Mesenchymal stem cell (in vitro differentiated cells and primary cell): ENCODE data around the gene TCF25.

Source experiments
- DNase-seq: peaks from one replicate; pipeline ENCODE4 v3.0.0-alpha.2; 2013
- H2AFZ ChIP-seq: one replicate; pipeline ENCODE4 v1.6.1; 2013; ENCODE audit warnings: low read depth, mild to moderate bottlenecking, control low read depth, inconsistent platforms, low read length, moderate library complexity
- H2AK5ac ChIP-seq: 2 replicates; pipeline ENCODE4 v1.6.1; 2013; ENCODE audit warnings: low read length, moderate library complexity, mild to moderate bottlenecking, inconsistent platforms; ENCODE audit not compliant: severe bottlenecking
- H2BK120ac ChIP-seq: one replicate; pipeline ENCODE4 v1.6.1; 2013; ENCODE audit warnings: low read depth, mild to moderate bottlenecking, inconsistent platforms, low read length, moderate library complexity
- H2BK12ac ChIP-seq, 2 experiments: one replicate each; pipeline ENCODE4 v1.6.1; 2013; ENCODE audit warnings: inconsistent platforms in 2 of 2, low read length in 2 of 2, mild to moderate bottlenecking in 2 of 2, moderate library complexity in 2 of 2, control low read depth in 1 of 2
- H2BK15ac ChIP-seq: one replicate; pipeline ENCODE4 v1.6.1; 2013; ENCODE audit warnings: mild to moderate bottlenecking, low read depth, inconsistent platforms; ENCODE audit not compliant: poor library complexity, severe bottlenecking
- H2BK5ac ChIP-seq: 2 replicates; pipeline ENCODE4 v1.6.1; 2013; ENCODE audit warnings: low read depth, mild to moderate bottlenecking, low read length, control low read depth, inconsistent platforms; ENCODE audit not compliant: poor library complexity, severe bottlenecking
- H3K14ac ChIP-seq, 2 experiments: one replicate each; pipeline ENCODE4 v1.6.1; 2013; ENCODE audit warnings: inconsistent platforms in 2 of 2, low read length in 2 of 2, control low read depth in 1 of 2, mild to moderate bottlenecking in 1 of 2, moderate library complexity in 1 of 2
- H3K18ac ChIP-seq, 2 experiments: one replicate each; pipeline ENCODE4 v1.6.1; 2013; ENCODE audit warnings: inconsistent platforms in 2 of 2, low read length in 2 of 2, control low read depth in 1 of 2, low read depth in 1 of 2, mild to moderate bottlenecking in 1 of 2
- H3K23ac ChIP-seq, 2 experiments: one replicate each; pipeline ENCODE4 v1.6.1; 2013; ENCODE audit warnings: inconsistent platforms in 2 of 2, low read length in 2 of 2, mild to moderate bottlenecking in 2 of 2, moderate library complexity in 2 of 2, control low read depth in 1 of 2
- H3K27ac ChIP-seq: 2 replicates; pipeline ENCODE4 v1.5.1; 2013; ENCODE audit warnings: mild to moderate bottlenecking, moderate library complexity, low read length, control low read depth, inconsistent platforms; ENCODE audit not compliant: poor library complexity, severe bottlenecking
- H3K27me3 ChIP-seq, 2 experiments: 2 replicates each; pipeline versions ENCODE4 v1.6.1 to v1.7.0; 2013; ENCODE audit warnings: low read length in 2 of 2, mild to moderate bottlenecking in 2 of 2, moderate library complexity in 2 of 2, control low read depth in 1 of 2, inconsistent platforms in 1 of 2; ENCODE audit not compliant: control insufficient read depth in 1 of 2, insufficient read depth in 1 of 2
- H3K36me3 ChIP-seq, 2 experiments: 2 replicates each; pipeline versions ENCODE4 v1.6.1 to v1.7.0; 2013; ENCODE audit warnings: low read length in 2 of 2, control low read depth in 1 of 2, inconsistent platforms in 1 of 2, low read depth in 1 of 2, mild to moderate bottlenecking in 1 of 2; ENCODE audit not compliant: insufficient read depth in 2 of 2, control insufficient read depth in 1 of 2
- H3K4ac ChIP-seq, 2 experiments: one replicate each; pipeline ENCODE4 v1.6.1; 2013; ENCODE audit warnings: inconsistent platforms in 2 of 2, low read length in 2 of 2, mild to moderate bottlenecking in 2 of 2, moderate library complexity in 2 of 2, control low read depth in 1 of 2, low read depth in 1 of 2
- H3K4me1 ChIP-seq: 2 replicates; pipeline ENCODE4 v1.6.1; 2013; ENCODE audit warnings: low read depth, low read length, control low read depth; ENCODE audit not compliant: control insufficient read depth, insufficient read depth
- H3K4me2 ChIP-seq: 2 replicates; pipeline ENCODE4 v1.6.1; 2013; ENCODE audit warnings: low read length, mild to moderate bottlenecking, inconsistent platforms; ENCODE audit not compliant: poor library complexity, severe bottlenecking
- H3K4me3 ChIP-seq, 2 experiments: 2 replicates each; pipeline versions ENCODE4 v1.5.1 to v1.7.0; 2013; ENCODE audit warnings: low read length in 2 of 2, mild to moderate bottlenecking in 2 of 2, control low read depth in 1 of 2, low read depth in 1 of 2; ENCODE audit not compliant: insufficient read depth in 1 of 2
- H3K79me1 ChIP-seq: replicated peaks from 2 replicates; pipeline ENCODE4 v1.6.1; 2013; ENCODE audit warnings: mild to moderate bottlenecking, control low read depth, low read length, inconsistent platforms; ENCODE audit not compliant: poor library complexity, severe bottlenecking
- H3K9ac ChIP-seq: 2 replicates; pipeline ENCODE4 v1.7.0; 2013; ENCODE audit warnings: mild to moderate bottlenecking, low read length, moderate library complexity
- H3K9me3 ChIP-seq: 2 replicates; pipeline ENCODE4 v1.7.0; 2013; ENCODE audit warnings: mild to moderate bottlenecking, low read length; ENCODE audit not compliant: control insufficient read depth
- H4K8ac ChIP-seq: one replicate; pipeline ENCODE4 v1.6.1; 2013; ENCODE audit warnings: inconsistent platforms, mild to moderate bottlenecking, low read length, moderate library complexity
- H4K91ac ChIP-seq: one replicate; pipeline ENCODE4 v1.6.1; 2013; ENCODE audit warnings: mild to moderate bottlenecking, low read length, inconsistent platforms
- WGBS: methylation state at CpG from one replicate; pipeline ENCODE4 v1.1.7; 2013; ENCODE audit warnings: mixed read lengths; 5-methylcytosine and 5-hydroxymethylcytosine counted together

The TCF25 gene

DNA sequence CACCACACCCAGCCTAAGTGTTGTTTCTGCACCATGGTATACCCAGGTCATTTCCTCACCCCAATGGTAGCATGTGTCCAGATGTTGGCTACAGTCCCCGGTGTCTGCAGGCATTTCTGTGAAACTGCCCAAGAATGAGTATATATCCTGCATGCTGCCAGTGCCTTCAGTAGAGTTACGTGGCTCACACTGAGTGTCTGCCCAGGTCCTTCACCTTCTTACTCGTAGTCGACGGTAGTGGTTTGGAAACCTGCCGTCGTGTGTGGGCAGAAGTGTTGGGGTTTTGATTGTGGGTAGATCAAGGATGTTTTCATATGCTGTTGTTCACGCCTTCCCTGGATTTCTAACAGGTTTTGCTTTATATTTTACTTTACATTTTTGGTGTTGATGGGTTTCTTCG lies 16.8 kb downstream of the TCF25 start:
- no peaks in the 10 kb centered on the region for H3K27me3 ChIP-seq
- peaks cover 45% of the 10 kb centered on the region for H3K79me1 ChIP-seq
- no peak overlapping the region for H2BK120ac ChIP-seq
- H2AFZ ChIP-seq, result no peak overlapping the region
- H3K4me3 ChIP-seq, result no peak overlapping the region
- DNase-seq, result no peak
- H4K8ac ChIP-seq, result no peak overlapping the region
- H3K36me3 ChIP-seq, result peaks cover 87 to 93% of the 10 kb centered on the region in 2 experiments
- no peaks in the 10 kb centered on the region for H3K9me3 ChIP-seq
- H3K4me1 ChIP-seq, result no peaks in the 10 kb centered on the region
- H2BK12ac ChIP-seq, result no peak overlapping the region
- H4K91ac ChIP-seq, result no peak overlapping the region
- H3K4ac ChIP-seq, result no peak overlapping the region
- no peak overlapping the region for H3K23ac ChIP-seq
- H3K14ac ChIP-seq, result no peak overlapping the region
- no peak overlapping the region for H2BK15ac ChIP-seq
- no peak overlapping the region for H3K27ac ChIP-seq
- 98% methylated on average over 7 of the region's 9 CpGs for WGBS
- no peak overlapping the region for H3K18ac ChIP-seq
- H2AK5ac ChIP-seq, result no peak overlapping the region
- no peak overlapping the region for H3K4me2 ChIP-seq
- H3K9ac ChIP-seq, result no peak overlapping the region
- no peak overlapping the region for H2BK5ac ChIP-seq

DNA sequence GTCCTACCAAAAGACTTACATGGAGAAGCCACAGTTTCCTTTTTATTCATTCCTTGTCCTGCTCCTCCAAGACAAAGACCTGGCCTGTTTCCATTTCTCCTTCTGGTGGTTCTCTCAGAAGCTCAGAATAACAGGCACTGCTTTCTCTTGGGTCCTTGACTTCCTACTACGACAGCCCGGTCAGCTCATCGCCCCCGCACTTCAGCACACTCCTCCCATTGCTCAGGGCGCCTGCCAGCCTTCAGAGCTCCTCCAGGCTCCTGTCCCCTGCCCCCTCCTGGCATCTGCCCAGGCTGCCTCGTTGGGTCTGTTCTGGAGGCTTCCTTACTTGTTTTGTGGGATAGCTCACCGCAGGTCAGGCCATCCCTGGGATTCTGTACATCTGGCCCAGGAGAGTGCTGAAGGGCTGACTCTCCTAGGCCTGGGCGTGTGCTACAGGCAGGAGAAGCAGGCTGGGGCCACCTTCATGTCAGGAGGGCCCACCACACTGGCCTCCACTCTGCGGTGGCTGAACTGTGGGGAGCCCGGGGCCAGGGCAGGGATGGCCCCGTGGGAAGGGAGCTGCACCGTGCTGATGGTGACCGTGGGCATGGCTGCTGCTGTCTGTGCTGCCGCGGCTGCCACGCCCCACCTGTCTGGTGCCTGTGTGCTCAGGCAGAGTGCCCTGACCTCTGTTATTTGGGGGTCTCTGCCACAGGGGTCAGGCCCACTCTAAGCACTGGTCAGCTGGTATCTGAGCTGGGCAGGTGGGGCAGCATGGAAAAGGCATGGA lies 17.7 kb downstream of the TCF25 start:
- H3K9ac ChIP-seq, result no peak overlapping the region
- no peak overlapping the region for H2BK120ac ChIP-seq
- no peak overlapping the region for H3K23ac ChIP-seq
- no peak for DNase-seq
- no peaks in the 10 kb centered on the region for H3K27me3 ChIP-seq
- H2AK5ac ChIP-seq, result no peak overlapping the region
- no peak overlapping the region for H2BK12ac ChIP-seq
- 95% methylated on average over 16 of the region's 16 CpGs for WGBS
- H3K9me3 ChIP-seq, result no peaks in the 10 kb centered on the region
- H2BK15ac ChIP-seq, result no peak overlapping the region
- H2AFZ ChIP-seq, result no peak overlapping the region
- H3K4ac ChIP-seq, result no peak overlapping the region
- peaks cover 49% of the 10 kb centered on the region for H3K79me1 ChIP-seq
- no peak overlapping the region for H3K4me2 ChIP-seq
- no peaks in the 10 kb centered on the region for H3K4me1 ChIP-seq
- H2BK5ac ChIP-seq, result no peak overlapping the region
- H3K4me3 ChIP-seq, result no peak overlapping the region
- no peak overlapping the region for H4K8ac ChIP-seq
- H3K27ac ChIP-seq, result no peak overlapping the region
- H3K18ac ChIP-seq, result no peak overlapping the region
- H3K14ac ChIP-seq, result no peak overlapping the region
- H4K91ac ChIP-seq, result no peak overlapping the region
- H3K36me3 ChIP-seq, result peaks cover 87 to 94% of the 10 kb centered on the region in 2 experiments

- peaks cover 88 to 94% of the 10 kb centered on the region in 2 experiments for H3K36me3 ChIP-seq
- H2AFZ ChIP-seq, result no peak overlapping the region
Measured at GRCh38 chr16:89892055-89892630, 18.8 kb downstream of the TCF25 start.

GRCh38 chr16:89892635-89893034 lies 19.2 kb downstream of the TCF25 start:
- Histone ChIP-seq H3K18ac (no peak overlapping the region), H4K91ac (no peak overlapping the region), H2BK5ac (no peak overlapping the region), H3K9me3 (no peaks in the 10 kb centered on the region), H3K27ac (no peak overlapping the region), H3K4me3 (no peak overlapping the region), H3K4ac (no peak overlapping the region), H4K8ac (no peak overlapping the region), H3K9ac (no peak overlapping the region), H2BK12ac (no peak overlapping the region), H3K23ac (no peak overlapping the region), H3K27me3 (no peaks in the 10 kb centered on the region), H3K36me3 (peaks cover 88 to 94% of the 10 kb centered on the region in 2 experiments), H3K79me1 (peaks cover 55% of the 10 kb centered on the region), H2AK5ac (no peak overlapping the region), H3K14ac (no peak overlapping the region), H3K4me1 (no peaks in the 10 kb centered on the region), H2BK15ac (no peak overlapping the region), H2BK120ac (no peak overlapping the region), H2AFZ (no peak overlapping the region), H3K4me2 (no peak overlapping the region)
- 98% methylated on average over 8 of the region's 9 CpGs for WGBS
- no peak for DNase-seq

More at GRCh38 chr16:89892055-89892630, 18.8 kb downstream of the TCF25 start:
- Histone ChIP-seq H3K9ac (no peak overlapping the region), H3K14ac (no peak overlapping the region), H4K8ac (no peak overlapping the region), H3K23ac (no peak overlapping the region), H3K27ac (no peak overlapping the region), H3K9me3 (no peaks in the 10 kb centered on the region), H2AK5ac (no peak overlapping the region), H3K18ac (no peak overlapping the region), H3K4me3 (no peak overlapping the region), H2BK15ac (no peak overlapping the region), H2BK12ac (no peak overlapping the region), H3K27me3 (no peaks in the 10 kb centered on the region), H4K91ac (no peak overlapping the region), H3K4me2 (no peak overlapping the region), H3K4ac (no peak overlapping the region), H2BK5ac (no peak overlapping the region), H3K4me1 (no peaks in the 10 kb centered on the region), H2BK120ac (no peak overlapping the region), H3K79me1 (peaks cover 55% of the 10 kb centered on the region)
- 97% methylated on average over 17 of the region's 18 CpGs for WGBS
- no peak for DNase-seq
